K562 (cell line): ENCODE data around the gene TMEM187. TPM values are rescaled to one million over a fixed set of nuclear protein-coding genes. Genes with fewer than 3 reads are reported as not detected.
A peak's percentile ranks its signal among the peaks of the same experiment; 100 is the strongest.

Source experiments
- ATAC-seq: fragments of 200-7000 bp; cut with Tn5 transposase; 3 replicates; pipeline ENCODE4 v1.9.1; 2020; ENCODE audit warnings: moderate library complexity
- BruUV-seq: library from RNA; stranded (reverse); fragments of 400-500 nt; replicated peaks from 2 replicates; lab custom pipeline; 2021; lab: Mats Ljungman, UMichigan
- CTCF ChIA-PET: fragments of 300-600 bp; formaldehyde crosslinking; extraction: SDS; loops from one replicate; lab custom pipeline; 2021; ENCODE audit warnings: low intra/inter-chr PET ratio; lab: Yijun Ruan, JAX
- POLR2A ChIA-PET: fragments of 300-600, 350-650 bp; sonication (Branson Sonifier 250); formaldehyde crosslinking; extraction: SDS; loops from one replicate; lab custom pipeline; 2021; ENCODE audit warnings: antibody characterized with exemption, inconsistent platforms; lab: Yijun Ruan, JAX
- DNase-seq, 4 experiments: peaks; one replicate each; pipeline versions ENCODE4 v3.0.0 to v3.0.0-alpha.2; 2011 to 2018; ENCODE audit warnings: low spot score in 3 of 4, mixed read lengths in 3 of 4; ENCODE audit errors: extremely low read depth in 1 of 4
- FAIRE-seq: peaks from 2 replicates; lab custom pipeline; 2011; peaks lifted over from hg19 to GRCh38; lab: Jason Lieb, UNC
- H2AFZ ChIP-seq: 2 replicates; pipeline ENCODE4 v1.6.0; 2011; ENCODE audit warnings: low read depth, low read length, control low read depth, inconsistent platforms
- H3K27ac ChIP-seq: fragments of 200-600 bp; 3 replicates; pipeline ENCODE4 v1.8.0; 2011; ENCODE audit warnings: low read depth, mild to moderate bottlenecking, control low read depth, inconsistent platforms, low read length, moderate library complexity, mixed read lengths; ENCODE audit errors: extremely low read depth
- H3K27me3 ChIP-seq, 2 experiments: fragments of 300-600 bp in 1 of 2; 2 replicates in 1 of 2; 3 replicates in 1 of 2; pipeline versions ENCODE4 v1.6.0 to v1.8.0; 2011; ENCODE audit warnings: inconsistent platforms in 2 of 2, low read length in 2 of 2, mild to moderate bottlenecking in 1 of 2, mixed read lengths in 1 of 2, moderate library complexity in 1 of 2; ENCODE audit not compliant: control insufficient read depth in 2 of 2, insufficient read depth in 2 of 2
- H3K36me3 ChIP-seq: fragments of 300-600 bp; 3 replicates; pipeline ENCODE4 v1.8.0; 2011; ENCODE audit warnings: mild to moderate bottlenecking, low read length, inconsistent platforms; ENCODE audit not compliant: control insufficient read depth, insufficient read depth
- H3K4me1 ChIP-seq, 2 experiments: fragments of 200-600 bp in 1 of 2; replicated peaks in 1 of 2; 2 replicates in 1 of 2; 3 replicates in 1 of 2; pipeline versions ENCODE4 v1.5.1 to v1.8.0; 2011; ENCODE audit warnings: inconsistent platforms in 2 of 2, low read length in 2 of 2, mild to moderate bottlenecking in 1 of 2, mixed read lengths in 1 of 2, moderate library complexity in 1 of 2; ENCODE audit not compliant: control insufficient read depth in 2 of 2, insufficient read depth in 2 of 2
- H3K4me2 ChIP-seq: 2 replicates; pipeline ENCODE4 v1.6.1; 2011; ENCODE audit warnings: low read length, control low read depth, inconsistent platforms, mixed read lengths; ENCODE audit not compliant: insufficient read depth
- H3K4me3 ChIP-seq: fragments of 200-600 bp; sonication (generic), shearing (Covaris generic); 2 replicates; pipeline ENCODE4 v1.5.1; 2016; ENCODE audit warnings: control low read depth, inconsistent platforms
- H3K79me2 ChIP-seq: fragments of 200-600 bp; 3 replicates; pipeline ENCODE4 v1.8.0; 2011; ENCODE audit warnings: low read length, inconsistent platforms; ENCODE audit not compliant: control insufficient read depth, insufficient read depth
- H3K9ac ChIP-seq, 2 experiments: 2 replicates each; pipeline versions ENCODE4 v1.6.0 to v1.6.1; 2011; ENCODE audit warnings: low read depth in 2 of 2, low read length in 2 of 2, control low read depth in 1 of 2, inconsistent platforms in 1 of 2, mild to moderate bottlenecking in 1 of 2, mixed read lengths in 1 of 2; ENCODE audit not compliant: insufficient read depth in 1 of 2
- H3K9me1 ChIP-seq: one replicate; pipeline ENCODE4 v1.6.0; 2011; ENCODE audit warnings: inconsistent platforms, mild to moderate bottlenecking, low read length, moderate library complexity; ENCODE audit not compliant: control insufficient read depth, insufficient read depth
- H3K9me3 ChIP-seq: replicated peaks from 2 replicates; pipeline ENCODE4 v1.5.1; 2011; ENCODE audit warnings: low read depth, low read length, inconsistent platforms; ENCODE audit not compliant: control insufficient read depth, insufficient read depth
- H4K20me1 ChIP-seq: replicated peaks from 2 replicates; pipeline ENCODE4 v1.6.1; 2011; ENCODE audit warnings: low read length, inconsistent platforms, mixed read lengths; ENCODE audit not compliant: control insufficient read depth, insufficient read depth
- BRCA1 ChIP-seq, 2 experiments: fragments of 450-650 bp in 1 of 2; sonication (generic) in 1 of 2; formaldehyde crosslinking in 1 of 2; IDR thresholded peaks; 2 replicates each; pipeline versions ENCODE4 v1.5.0 to v1.6.1; 2017 to 2020; ENCODE audit warnings: mild to moderate bottlenecking in 1 of 2, missing genetic modification reagents in 1 of 2
- BRD4 ChIP-seq: fragments of 200-600 bp; sonication (generic); IDR thresholded peaks from 2 replicates; pipeline ENCODE4 v1.6.1; 2017; ENCODE audit warnings: inconsistent platforms
- CREB1 ChIP-seq, 2 experiments: sonication (generic) in 1 of 2; formaldehyde crosslinking in 1 of 2; IDR thresholded peaks; 2 replicates each; pipeline versions ENCODE4 v1.6.1 to v1.8.0; 2012 to 2022; ENCODE audit warnings: inconsistent platforms in 1 of 2, mild to moderate bottlenecking in 1 of 2, missing genetic modification reagents in 1 of 2, moderate library complexity in 1 of 2
- DPF2 ChIP-seq: fragments of 450-650 bp; IDR thresholded peaks from 2 replicates; pipeline ENCODE4 v1.6.1; 2016
- EP300 ChIP-seq: IDR thresholded peaks from 2 replicates; pipeline ENCODE4 v1.6.1; 2012; ENCODE audit warnings: low read length, improper control_type of control experiment
- ETV5 ChIP-seq: sonication (generic); formaldehyde crosslinking; IDR thresholded peaks from 2 replicates; pipeline ENCODE4 v1.4.0; 2020; ENCODE audit warnings: low read depth, mild to moderate bottlenecking, missing genetic modification reagents
- FOXK1 ChIP-seq: sonication (generic); formaldehyde crosslinking; IDR thresholded peaks from 2 replicates; pipeline ENCODE4 v1.8.0; 2022; ENCODE audit warnings: missing genetic modification reagents, mild to moderate bottlenecking, borderline replicate concordance
- GABPA ChIP-seq: fragments of 200-800 bp; sonication (Bioruptor generic); conservative IDR thresholded peaks from 2 replicates; pipeline ENCODE4 v1.6.1; 2016; ENCODE audit warnings: low read depth, missing genetic modification characterization, missing compliant biosample characterization
- HDAC1 ChIP-seq, 2 experiments: fragments of 450-650 bp; IDR thresholded peaks; 2 replicates each; pipeline ENCODE4 v1.6.1; 2016 to 2017; ENCODE audit warnings: inconsistent platforms in 1 of 2, mild to moderate bottlenecking in 1 of 2, moderate library complexity in 1 of 2
- HDGF ChIP-seq: fragments of 450-650 bp; IDR thresholded peaks from 2 replicates; pipeline ENCODE4 v1.6.1; 2016
- PKNOX1 ChIP-seq: fragments of 450-650 bp; IDR thresholded peaks from 2 replicates; pipeline ENCODE4 v1.6.1; 2016
- POLR2A ChIP-seq: fragments of 450-650 bp; conservative IDR thresholded peaks from 2 replicates; pipeline ENCODE4 v1.6.1; 2016
- SMARCA4 ChIP-seq: fragments of 450-650 bp; IDR thresholded peaks from 2 replicates; pipeline ENCODE4 v1.6.1; 2016
- TAF1 ChIP-seq: IDR thresholded peaks from 2 replicates; pipeline ENCODE4 v1.6.1; 2011; ENCODE audit warnings: mild to moderate bottlenecking, low read length, moderate library complexity; ENCODE audit not compliant: insufficient read depth, control insufficient read depth, severe bottlenecking; ENCODE audit errors: extremely low read depth
- TAF9B ChIP-seq: fragments of 450-650 bp; IDR thresholded peaks from 2 replicates; pipeline ENCODE4 v1.6.1; 2018; ENCODE audit warnings: mild to moderate bottlenecking; ENCODE audit not compliant: partially characterized antibody
- ZNF274 ChIP-seq: IDR thresholded peaks from 2 replicates; pipeline ENCODE4 v1.6.1; 2011; ENCODE audit warnings: low read depth, mild to moderate bottlenecking, low read length, moderate library complexity, borderline replicate concordance
- ZNF395 ChIP-seq: fragments of 200-800 bp; sonication (Bioruptor generic); IDR thresholded peaks from 2 replicates; pipeline ENCODE4 v1.6.1; 2017; ENCODE audit warnings: missing genetic modification characterization, missing compliant biosample characterization
- WGBS: fragments of 100-300 bp; shearing (Covaris generic); methylation state at CpG from one replicate; pipeline ENCODE4 v1.1.6; 2016; ENCODE audit warnings: low coverage, mixed read lengths; ENCODE audit not compliant: insufficient coverage; ENCODE audit errors: missing lambda C conversion rate; 5-methylcytosine and 5-hydroxymethylcytosine counted together
- in situ Hi-C: fragments of 300-500 bp; cut with MboI; formaldehyde crosslinking; loops from 4 replicates; pipeline ENCODE4 v1.15.0; 2018; ENCODE audit warnings: inconsistent platforms, mixed read lengths
- intact Hi-C: fragments of 100-400 bp; cut with micrococcal nuclease; formaldehyde crosslinking; loops from 2 replicates; pipeline ENCODE4 v1.14.2; 2022
- polyA plus RNA-seq, 8 experiments: library from polyadenylated mRNA; depleted of rRNA in 4 of 8; stranded (reverse) in 5 of 8; unstranded in 3 of 8; fragments of >200 nt; fragmentation: Nextera tagmentation in 2 of 8; fragmentation: Illumina TruSeq in 1 of 8; extraction: Ambion mirVana in 2 of 8; extraction: Trizol in 1 of 8; gene quantifications; 2 replicates each; pipeline versions ENCODE4 v1.2.1 to v1.2.3, GENCODE V29; 2011 to 2014; ENCODE audit warnings: inconsistent platforms in 1 of 8, missing spikeins in 1 of 8
- total RNA-seq, 7 experiments: library from RNA; depleted of rRNA in 6 of 7; stranded (reverse); fragments of >200 nt in 6 of 7; fragmentation: Illumina TruSeq in 2 of 7; extraction: Trizol in 2 of 7; gene quantifications; 2 replicates each; pipeline versions ENCODE4 v1.2.1 to v1.2.3, GENCODE V29; 2011 to 2021; ENCODE audit warnings: low replicate concordance in 1 of 7

TMEM187 gene
- total and polyA plus RNA-seq, 9 of the 15 experiments (the other 6 are each of a cell fraction or from before 2014, with no cell fraction given), result 0.13 to 6.4 (median 1.6) TPM

- Histone ChIP-seq H4K20me1 (no peaks in the 10 kb centered on the region), H3K27me3 (no peaks in the 10 kb centered on the region), H3K36me3 (peaks cover 36% of the 10 kb centered on the region), H3K9me3 (no peaks in the 10 kb centered on the region), H3K4me2 (peak overlapping the region; percentile 97), H3K27ac (peak overlapping the region; percentile 98), H3K9ac (peak overlapping the region; percentile 93 to 96), H3K4me3 (peak overlapping the region; percentile 58), H3K9me1 (no peaks in the 10 kb centered on the region), H3K79me2 (peaks cover 51% of the 10 kb centered on the region), H3K4me1 (peaks cover 27 to 67% of the 10 kb centered on the region in 2 experiments; a peak in 4 of 5 replicates), H2AFZ (peak overlapping the region; percentile 62; the same call in 1 of the 2 replicates)
- WGBS, result 11% methylated on average over 19 of the region's 31 CpGs
- in situ Hi-C loops (no loop called here), intact Hi-C loops (loop anchor here (1.0 to 5.0 kb wide), 2 partner anchors 45 to 160 kb away; partner anchors contain the start of gene TMEM187)
- FAIRE-seq, result no peak
- ChIA-PET CTCF (no interaction called here), POLR2A (interaction anchor here (0.6 to 2.3 kb wide), 9 partner anchors 10 to 485 kb away, joined by 3 to 9 read pairs (median 4); partner anchors contain the start of genes IDH3G, RENBP and SSR4)
- peak in 3 of 4 experiments; percentile 31 to 78 (median 64) for DNase-seq
- peak; percentile 26 for ATAC-seq
- BruUV-seq, result no TSS peak
- TF ChIP-seq BRD4, result peak; percentile 53; the same call in 1 of the 2 replicates
- peak; percentile 35 for TF ChIP-seq POLR2A
- peak; percentile 50; the same call in 1 of the 2 replicates for TF ChIP-seq EP300
- 0 out of 2 replicates have a peak, but pooled peaks have one; percentile 29 for TF ChIP-seq ZNF395 (CRISPR knock-in tag)
- no peak for TF ChIP-seq CREB1 (IDR thresholded peaks at IDR 0.05)
- peak; percentile 15; the same call in 1 of the 2 replicates for TF ChIP-seq CREB1 (CRISPR knock-in tag; IDR thresholded peaks at IDR 0.05)
- peak; percentile 79 for TF ChIP-seq PKNOX1
- peak; percentile 20 for TF ChIP-seq TAF9B
- TF ChIP-seq GABPA (tag), result peak; percentile 82
- 0 out of 2 replicates have a peak, but pooled peaks have one; percentile 13 for TF ChIP-seq DPF2
- 0 out of 2 replicates have a peak, but pooled peaks have one; percentile 51 for TF ChIP-seq SMARCA4
- TF ChIP-seq ZNF274, result no peak
- no peak for TF ChIP-seq HDAC1 (IDR thresholded peaks at IDR 0.05)
- TF ChIP-seq HDGF, result no peak
- no peak for TF ChIP-seq BRCA1 (IDR thresholded peaks at IDR 0.05)
- TF ChIP-seq BRCA1 (CRISPR knock-in tag; IDR thresholded peaks at IDR 0.05), result no peak
- TF ChIP-seq ETV5 (CRISPR knock-in tag), result peak; percentile 97
- TF ChIP-seq TAF1, result peak; percentile 14
- 0 out of 2 replicates have a peak, but pooled peaks have one; percentile 2 for TF ChIP-seq FOXK1
Measured at GRCh38 chrX:153926858-153927671, 45.5 kb upstream of the TMEM187 start.
